Measurements from ENCODE around the gene SHANK1.

Gene SHANK1

DNA sequence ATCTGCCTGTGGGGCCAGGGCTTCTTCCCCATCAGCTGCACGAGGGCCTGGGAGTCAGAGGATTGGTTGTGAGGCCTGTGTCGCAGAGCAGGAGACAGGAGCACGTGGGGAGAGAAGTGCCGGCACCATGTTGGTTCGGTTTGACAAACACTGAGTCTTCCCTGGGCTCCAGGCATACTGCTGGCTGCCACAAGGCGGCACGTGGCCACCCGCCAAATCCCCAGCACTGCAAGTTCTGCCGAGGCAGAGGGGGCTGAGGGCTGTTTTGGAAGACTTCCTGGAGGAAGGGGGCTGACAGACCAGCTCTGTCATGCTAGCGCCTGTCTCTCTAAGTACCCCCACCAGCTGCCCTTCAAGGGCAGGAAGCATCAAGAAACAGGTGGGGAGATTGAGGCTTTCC lies 9.5 kb downstream of the SHANK1 start:
- no peak for DNase-seq

DNA sequence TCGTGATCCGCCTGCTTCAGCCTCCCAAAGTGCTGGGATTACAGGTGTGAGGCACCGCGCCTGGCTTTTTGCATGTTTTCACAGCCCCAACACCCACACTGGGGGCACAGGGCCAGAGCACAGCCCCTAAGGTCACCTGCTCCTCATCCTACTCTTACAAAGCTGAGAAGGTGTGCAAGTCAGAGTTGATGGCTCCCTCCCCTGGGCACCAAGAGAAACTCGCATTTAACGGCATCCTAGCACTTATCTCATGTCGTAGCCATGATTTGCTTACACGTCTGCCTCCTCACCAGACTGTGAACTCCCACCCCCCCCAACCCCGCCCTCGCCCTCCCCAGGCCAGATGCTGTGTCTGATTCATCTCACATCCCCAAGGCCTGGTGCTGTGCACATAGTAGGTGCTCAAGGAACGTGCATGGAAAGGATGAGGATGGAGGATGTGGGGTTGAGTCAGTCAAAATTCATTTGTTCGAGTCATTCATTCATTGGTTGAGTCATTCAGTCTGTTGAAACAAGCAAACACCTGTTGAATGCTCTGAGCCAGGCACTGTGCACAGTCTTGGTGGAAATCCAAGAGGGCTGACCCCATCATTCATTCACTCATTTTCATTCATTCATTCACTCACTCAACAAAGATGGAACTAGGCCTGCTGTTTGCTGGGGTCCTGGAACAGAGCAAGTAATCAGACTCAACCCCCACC lies 11.3 kb downstream of the SHANK1 start:
- DNase-seq, result no peak

DNA sequence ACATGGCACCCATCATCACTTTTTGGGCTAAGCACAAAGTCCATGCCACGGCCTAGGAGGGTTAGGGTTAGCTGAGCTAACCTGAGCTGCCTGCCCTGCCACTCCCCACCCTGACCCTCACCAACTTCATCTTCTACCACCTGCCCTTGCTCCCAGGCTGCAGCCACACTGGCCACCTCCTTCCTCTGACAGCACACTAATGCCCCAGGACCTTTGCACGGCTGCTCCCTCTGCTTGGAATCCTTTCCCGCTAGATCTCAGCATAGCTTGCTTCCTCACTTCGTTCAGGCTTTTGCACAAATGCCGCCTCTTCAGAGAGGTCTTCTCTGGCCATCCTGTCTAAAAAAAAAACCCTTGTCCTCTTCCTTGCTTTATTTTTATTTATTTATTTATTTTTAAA lies 13.2 kb downstream of the SHANK1 start:
- DNase-seq, result no peak

DNA sequence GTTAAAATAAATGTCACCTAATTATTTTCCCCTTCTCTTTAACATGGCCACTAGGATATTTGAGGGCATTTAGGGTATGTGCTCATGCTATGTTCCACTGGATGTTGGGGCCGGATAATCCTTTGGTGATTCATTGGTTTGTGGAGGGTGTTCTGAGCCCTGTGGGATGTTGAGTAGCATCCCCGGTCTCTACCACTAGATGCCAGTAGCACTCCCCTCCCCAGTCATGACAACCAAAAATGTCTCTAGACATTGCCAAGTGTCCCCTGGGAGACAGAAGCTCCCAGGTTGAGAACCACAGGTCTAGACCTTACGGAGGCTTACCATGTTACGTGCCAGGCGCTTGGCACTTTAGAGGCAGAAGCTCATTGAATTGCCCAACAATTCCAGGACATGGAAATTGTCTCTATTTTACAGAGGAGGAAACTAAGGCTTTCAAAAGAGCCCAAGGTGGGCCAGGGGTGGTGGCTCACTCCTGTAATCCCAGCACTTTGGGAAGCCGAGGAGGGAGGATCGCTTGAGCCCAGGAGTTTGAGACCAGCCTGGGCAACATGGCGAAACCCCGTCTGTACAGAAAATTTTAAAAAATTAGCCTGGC lies 14.1 kb downstream of the SHANK1 start:
- DNase-seq, result no peak

DNA sequence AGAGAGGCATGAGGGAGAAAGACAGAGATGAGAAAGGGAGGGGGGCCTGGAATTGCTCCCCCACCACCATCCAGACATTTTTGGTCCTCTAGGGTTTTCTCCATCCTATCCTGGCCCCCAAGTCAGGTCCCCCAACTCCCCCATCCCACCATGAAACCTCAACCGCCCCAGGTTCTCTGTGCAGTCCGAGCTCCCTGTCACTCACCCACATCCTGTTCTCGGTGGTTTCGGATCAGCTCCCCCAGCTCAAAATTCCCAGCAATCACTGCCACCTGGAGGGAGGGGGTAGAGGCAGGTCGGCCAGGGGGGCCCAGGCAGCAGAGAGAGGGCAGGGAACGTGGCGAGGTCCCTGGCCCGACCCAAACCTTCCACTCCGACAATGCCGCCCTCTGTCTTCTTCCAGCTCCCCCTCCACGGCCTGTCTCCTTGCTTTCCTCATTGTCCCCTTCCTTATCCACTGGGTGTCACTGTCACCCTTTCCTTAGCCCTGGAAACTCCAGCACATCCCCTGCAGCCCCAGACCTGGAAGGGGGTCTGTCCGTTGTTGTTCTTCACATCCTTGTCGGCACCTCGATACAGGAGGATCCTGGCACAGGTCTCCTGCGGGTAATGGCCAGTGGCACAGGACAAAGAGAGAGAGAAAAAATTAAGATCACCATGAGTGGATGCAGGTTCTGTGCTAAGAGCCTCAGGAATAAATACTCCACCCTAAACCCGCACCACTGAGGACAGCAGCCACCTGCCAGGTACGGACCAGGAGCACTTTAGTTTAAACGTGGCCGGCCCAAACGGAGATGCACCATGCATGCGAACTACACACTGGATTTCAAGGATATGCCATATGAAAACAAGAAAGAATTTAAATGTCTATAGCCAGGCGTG lies 15.4 kb downstream of the SHANK1 start:
- DNase-seq, result no peak

DNA sequence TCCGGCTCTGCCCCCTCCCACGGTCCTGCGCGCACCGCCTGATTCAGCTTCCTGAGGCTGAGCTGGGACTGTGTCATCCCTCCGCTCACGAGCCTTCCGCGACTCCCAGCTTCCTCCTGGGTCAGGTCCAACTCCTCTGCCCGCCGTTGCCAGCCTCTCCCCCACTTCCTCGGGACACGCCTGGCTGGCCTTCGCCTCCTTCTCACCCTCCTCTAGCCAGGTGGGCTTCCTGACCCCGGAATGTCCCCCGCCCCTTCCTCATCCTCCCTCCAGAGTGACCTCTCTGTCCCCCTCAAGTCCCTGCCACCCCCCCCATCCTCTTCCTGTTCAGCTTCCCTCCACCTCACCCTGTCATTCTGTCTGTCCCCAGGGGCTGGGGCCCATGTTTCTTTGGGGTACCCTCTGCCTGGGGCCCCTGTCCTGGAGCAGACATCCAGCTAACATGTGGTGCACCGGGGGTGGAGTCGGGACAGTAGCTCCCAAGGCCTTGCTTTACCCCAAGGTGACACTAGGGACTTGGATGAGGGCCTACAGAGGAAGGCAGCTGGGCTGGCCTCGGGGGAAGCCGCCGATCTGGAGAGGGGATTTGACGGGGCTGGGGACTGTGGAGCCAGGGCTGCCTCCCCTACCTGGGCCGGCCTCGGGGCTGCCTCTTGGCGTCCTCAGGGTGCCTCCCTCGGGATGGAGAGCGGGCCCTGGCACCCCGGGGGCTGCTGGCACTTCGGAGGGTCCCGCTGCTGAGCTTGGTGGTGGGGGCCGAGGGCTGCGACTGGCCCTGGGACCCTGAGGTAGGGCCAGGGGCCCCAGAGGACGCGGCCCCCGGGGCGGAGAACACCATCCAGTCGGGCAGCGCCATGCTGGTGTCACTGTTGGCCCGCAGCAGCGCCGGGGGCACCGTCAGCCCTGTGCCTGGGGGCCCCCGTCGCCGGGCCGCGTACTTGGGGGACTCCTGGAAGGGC lies 16.5 kb downstream of the SHANK1 start:
- no peak for DNase-seq

DNA sequence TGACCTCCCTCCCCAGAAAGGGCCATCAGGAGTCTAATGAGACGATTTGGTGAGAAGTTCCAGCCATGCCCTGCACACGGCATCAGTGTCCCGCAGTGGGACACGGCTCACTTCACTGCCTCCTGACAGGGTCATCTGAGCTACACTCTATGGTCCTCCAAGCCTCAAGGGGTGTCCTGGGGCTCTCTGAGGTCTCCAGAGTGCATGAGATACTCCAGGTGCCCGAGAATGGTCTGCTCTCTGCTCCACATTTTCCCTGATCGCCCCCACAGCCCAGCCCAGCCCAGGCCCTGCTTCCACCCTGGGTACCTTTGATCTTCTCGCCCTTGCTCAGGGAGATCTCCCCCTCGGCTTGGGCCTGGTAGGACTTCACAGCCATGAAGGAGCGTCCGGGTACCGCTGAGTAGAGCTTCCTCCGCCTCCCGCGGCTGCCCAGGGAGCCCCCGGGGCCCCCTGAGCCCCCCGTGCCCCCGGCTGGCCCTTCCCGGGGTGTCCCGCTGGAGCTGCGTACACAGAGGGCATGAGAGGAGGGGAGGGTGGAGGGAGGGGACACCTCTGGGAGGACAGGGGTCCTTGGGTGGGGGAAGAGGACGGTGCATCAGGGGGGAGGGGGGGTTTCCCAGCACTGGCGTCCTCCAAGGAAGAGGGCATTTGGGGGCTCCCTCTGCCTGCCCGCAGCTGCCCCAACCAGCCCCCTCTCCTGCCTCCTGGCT lies 17.3 kb downstream of the SHANK1 start:
- DNase-seq, result no peak

DNA sequence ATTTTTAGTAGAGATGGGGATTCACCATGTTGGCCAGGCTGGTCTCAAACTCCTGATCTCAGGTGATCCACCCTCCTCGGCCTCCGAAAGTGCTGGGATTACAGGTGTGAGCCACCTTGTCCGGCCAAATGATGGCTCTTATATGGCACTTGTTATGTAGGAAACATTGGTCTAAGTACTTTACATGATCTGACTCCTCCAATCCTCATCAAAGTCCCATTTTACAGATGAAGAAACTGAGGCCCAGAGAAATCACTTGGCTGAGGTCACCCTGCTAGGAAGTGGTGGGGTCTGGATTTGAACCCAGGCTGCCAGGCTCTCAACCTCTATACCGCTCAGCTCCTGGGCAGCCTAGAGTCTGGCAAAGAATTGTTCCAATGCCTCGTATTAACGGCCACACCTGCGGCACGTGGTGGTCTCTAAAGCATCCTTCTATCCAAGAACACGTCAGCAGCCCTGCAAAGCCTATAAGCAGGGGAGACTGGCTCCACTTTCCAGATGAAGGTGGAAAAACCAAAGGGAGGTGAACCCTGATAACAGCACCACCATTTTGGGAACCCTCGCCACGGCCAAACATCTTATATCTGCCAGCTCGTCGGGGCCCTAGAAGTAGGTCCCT lies 18.1 kb downstream of the SHANK1 start:
- DNase-seq, result no peak

DNA sequence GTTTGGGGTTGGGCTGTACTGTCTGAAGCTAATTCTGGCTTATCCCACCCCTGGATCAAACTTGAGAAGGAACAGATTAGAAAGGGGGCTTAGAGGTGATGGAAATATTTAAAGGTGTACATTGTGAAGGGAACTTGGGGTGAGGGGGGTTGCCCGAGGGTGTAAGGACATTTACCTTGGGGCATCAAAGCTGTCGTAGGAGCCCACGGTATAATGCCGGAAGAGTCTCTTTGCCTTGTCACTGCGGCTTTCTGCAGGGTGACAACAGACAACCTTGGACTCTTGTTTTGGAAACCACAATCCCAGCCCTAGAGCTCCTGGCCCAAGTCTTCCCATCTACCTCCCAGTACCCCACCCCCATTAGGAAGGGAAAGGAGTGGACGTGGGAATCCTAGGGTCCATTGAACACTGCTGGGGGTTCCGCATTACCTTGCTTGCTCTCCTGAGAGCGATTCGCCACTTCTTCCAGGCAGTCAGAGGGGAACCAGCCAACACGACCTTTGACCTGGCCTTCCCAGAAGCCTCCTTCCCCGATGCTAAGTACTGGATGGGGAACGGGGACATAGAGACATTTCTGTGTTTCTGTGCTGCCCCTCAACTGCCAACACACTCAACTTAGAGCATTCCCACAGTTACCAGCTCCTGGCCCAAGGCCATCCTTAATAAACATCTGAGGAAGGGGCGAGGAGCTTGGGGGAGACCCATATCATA lies 22.0 kb downstream of the SHANK1 start:
- DNase-seq, result no peak

DNA sequence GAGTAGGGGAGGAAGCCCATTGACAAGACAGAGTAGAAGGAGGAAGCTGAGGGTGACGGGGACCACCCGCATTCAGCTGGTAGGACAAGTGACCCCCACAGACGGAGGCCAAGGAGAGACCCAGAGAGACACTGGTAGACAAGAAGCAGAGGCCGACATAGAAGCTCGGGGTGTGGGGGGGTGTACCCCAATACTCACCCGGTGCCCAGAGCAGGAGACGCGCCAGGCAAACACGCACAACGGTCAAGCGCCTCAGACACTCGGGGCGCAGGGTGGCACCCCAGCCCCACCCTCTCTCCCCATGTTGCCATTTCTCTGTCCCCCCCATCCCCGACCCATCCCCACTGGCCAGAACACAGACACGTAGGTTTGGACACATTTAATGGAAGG lies 23.5 kb downstream of the SHANK1 start:
- DNase-seq, result no peak

DNA sequence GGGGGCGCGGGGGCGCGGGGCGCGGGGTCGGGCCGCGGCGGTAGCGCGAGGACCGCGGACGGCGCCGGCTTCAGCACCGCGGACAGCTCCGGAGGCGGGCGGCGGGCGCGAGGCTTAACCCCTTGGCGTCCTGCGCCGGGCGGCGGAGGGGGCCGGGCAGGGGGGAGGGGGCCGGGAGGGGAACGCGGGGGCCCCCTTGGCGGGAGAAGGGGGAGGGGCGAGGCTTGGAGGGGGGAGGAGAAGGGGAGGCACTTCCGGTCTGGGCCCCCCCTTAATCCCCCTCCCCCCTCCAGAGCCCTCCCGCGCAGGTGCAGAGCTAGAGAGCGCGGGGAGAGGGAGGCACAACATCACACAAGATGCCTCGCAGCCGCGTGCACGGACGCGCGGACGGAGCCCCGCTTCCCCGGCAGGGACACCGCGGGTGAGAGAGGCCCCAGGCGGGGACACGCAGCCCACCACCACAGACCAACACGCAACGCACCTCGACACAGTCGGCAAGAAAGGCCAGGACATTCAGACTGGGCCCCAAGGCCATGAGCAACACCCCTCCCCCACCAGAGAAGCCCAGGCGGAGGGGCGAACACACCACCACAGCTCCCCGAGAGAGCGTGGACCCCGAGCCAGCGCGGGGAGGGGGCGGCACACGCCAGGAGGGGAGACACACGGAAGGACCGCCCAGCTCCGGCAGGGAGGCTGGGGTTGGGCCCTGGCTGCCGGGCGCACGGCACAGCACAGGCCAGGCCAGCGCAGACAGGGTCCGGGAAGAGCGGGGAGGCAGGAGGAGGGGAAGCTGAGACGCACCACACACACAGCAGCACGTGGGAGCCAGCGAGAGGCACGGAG lies 24.1 kb downstream of the SHANK1 start:
- DNase-seq, result no peak

DNA sequence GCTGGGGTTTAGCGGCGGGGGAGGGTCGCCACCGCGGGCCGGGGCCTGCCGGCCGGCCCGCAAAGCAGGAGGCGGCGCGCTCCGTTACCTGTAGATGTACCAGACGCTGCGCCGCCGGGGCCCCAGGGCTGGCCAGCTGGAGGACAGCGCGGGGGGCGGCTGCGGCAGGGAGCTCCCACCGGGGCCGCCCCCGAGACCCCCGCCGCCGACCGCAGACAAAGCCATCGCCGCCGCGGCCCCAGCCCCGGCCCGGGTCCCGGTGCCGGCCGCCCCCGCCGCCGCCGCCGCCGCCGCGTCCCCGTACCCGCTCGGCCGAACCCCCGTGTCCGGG lies 24.8 kb downstream of the SHANK1 start:
- DNase-seq, result no peak

DNA sequence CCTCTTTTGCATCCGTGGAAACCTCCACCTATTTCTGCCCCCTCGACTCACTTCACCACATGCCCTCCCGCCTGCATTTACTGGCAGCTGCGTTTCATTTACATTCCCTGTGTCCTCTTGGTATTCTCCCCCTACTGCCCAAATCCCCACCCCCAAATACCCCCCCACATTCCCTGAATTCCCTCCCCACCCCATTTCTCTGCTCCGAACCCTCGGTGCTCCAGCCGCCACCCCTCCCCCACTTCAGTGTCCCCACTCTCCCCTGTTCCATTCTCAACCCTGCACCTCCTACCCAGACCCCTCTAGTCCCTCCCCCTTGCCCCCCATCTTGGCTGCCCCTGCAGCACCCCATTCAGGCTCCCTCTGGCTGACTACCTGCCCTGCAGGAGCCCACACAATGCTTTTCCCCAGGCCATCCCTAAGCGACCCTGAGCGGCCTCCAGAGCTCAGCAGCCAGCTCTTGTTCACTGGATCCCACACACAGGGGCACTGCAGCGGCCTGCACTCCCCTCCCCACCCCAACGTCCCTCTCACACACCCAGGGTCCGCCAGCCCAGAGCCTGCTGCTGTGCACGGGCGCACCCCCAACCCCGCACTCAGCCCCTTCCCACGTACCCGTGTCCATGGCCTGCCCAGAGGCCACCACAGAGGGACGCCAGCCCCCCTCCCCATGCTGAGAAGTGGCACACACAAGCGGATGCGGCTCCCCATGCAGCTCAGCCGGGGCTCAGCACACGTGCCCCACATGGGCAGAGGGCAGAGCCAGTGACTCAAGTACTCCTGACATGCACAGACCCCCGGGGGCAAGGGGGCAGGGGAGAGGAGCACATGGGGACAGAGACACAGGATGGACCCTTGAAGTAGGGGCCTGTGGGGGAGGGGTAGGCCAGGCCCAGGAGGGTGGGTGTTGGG lies 26.3 kb downstream of the SHANK1 start:
- no peak for DNase-seq

DNA sequence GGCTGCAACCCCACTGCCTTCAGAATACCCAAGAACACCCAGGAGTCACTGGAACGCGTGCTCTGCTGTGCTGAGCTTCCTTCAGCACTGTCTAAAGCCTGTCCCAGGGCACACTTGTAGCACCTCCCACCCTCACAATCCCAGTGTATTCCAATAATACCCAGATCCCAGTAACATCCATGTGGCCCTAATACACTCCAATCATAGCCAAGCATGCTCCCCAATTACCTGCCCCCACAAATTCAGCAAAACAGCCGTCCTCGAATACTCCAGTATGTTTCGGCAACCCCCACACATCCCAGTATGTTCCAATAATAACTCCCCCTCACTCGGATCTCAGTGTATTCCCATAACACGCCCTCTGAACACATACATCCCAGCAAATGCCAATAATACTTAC lies 29.2 kb downstream of the SHANK1 start:
- no peak for DNase-seq

DNA sequence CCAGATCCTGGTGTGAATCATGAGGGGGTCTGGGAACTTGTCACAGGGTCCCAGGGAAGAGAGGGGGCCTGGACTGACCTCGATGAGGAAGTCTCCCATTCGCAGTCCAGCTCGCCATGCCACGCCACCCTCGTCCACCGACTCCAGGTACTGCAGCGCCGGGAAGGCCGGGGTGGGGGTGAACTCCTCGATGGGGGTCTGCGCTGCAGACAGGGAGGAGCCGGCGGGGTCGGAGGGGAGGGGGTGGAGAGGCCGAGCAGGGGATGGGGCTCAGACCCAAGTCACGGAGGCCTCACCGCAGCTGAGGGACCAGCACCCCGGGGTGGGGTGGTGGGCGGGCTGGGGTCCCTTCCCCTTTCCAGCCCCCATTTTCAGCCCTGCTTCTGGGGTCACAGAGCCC lies 30.8 kb downstream of the SHANK1 start:
- DNase-seq, result no peak

DNA sequence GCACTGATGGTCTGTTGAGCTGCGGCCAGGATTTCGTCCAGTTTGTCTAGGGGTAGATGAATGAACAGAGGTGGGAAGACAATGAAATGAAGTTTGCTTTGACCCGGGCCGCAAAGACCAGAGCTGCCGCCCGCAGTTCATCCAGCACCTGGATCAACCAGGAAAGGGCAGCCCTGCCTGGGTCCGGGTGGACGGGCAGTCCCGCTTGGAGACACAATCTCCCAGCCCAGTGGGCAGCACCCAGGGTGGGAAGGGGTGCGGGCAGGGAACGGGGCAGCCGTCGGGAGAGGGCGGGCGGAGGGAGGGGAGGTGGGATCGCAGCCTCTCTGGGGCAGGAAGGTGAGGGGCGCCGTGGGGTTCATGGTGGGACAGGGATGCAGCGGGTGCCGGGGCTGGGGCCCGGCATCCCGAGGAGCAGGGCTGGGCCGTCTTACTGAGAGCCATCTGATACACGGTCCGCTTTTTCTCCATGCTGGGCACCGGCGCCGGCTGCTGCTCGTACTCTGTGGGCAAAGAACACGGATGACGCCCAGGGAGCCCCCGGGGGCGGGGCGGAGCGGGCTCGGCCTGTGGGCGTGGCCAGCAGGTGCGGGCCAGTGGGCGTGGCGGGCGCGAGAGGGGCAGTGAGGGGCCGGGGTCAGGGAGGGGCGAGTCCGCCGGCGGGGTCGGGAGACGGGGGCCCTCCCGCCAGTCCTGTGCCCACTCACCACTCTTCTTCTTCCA lies 33.1 kb downstream of the SHANK1 start:
- no peak for DNase-seq

DNA sequence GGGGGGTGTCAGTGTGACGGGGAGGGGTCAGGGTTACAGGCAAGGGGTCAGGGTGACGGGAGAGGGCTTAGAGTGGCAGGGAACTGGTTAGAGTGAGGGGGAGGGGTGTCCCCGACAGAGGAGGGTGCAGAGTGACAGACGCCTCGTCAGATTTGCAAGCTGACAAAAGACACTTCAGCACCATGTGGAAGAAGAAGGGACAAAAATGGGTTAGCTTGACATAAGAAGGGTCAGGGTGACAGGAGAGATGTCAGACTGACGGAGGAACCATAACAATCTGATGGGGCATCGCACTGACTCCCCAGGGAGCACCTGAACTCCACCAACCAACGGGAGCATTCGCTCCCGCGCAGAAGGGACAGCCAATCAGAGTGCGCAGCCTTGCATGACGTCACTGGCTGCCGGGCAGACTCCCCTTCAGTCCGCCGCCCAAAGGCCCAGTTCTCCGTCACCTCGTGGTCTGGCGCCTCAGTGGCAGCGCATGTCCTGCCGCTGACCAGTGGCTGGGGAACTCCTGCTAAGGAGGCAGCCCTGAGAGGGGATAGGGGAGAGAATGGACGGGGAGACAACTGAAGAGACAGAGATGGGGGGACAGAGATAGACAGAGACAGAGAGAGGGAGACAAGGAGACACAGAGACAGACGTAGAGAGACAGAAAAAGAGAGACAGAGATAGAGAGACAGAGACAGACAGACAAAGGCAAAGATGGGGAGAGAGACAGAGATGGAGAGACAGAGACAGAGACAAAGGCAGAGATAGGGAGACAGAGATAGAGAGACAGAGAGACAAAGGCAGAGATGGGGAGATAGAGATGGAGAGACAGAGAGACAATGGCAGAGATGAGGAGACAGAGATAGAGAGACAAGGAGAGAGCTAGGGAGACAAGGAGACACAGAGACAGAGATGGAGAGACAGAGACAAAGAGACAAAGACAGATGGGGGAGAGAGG lies 40.2 kb downstream of the SHANK1 start:
- no peak for DNase-seq
